HCT116 (cell line): ENCODE results near the gene FOXC2. TPM values are rescaled to one million over a fixed set of nuclear protein-coding genes. Genes with fewer than 3 reads are reported as not detected.

Source experiments
- ATAC-seq: fragments of 200-7000 bp; cut with Tn5 transposase; 2 replicates; pipeline ENCODE4 v1.9.1; 2020; ENCODE audit warnings: mild to moderate bottlenecking, moderate library complexity
- BruUV-seq: library from RNA; stranded (reverse); fragments of 400-500 nt; replicated peaks from 2 replicates; lab custom pipeline; 2021; lab: Mats Ljungman, UMichigan
- CTCF ChIA-PET: fragments of 300-600 bp; sonication (Branson Sonifier 250); formaldehyde crosslinking; loops from one replicate; lab custom pipeline; 2021; ENCODE audit warnings: antibody characterized with exemption; lab: Charles Lee
- POLR2A ChIA-PET: fragments of 300-600, 350-600 bp; sonication (Branson Sonifier 250); formaldehyde crosslinking; loops from one replicate; lab custom pipeline; 2021; ENCODE audit warnings: antibody characterized with exemption; lab: Charles Lee
- RAD21 ChIA-PET, 2 experiments: fragments of 300-600 bp; sonication (Branson Sonifier 250); formaldehyde crosslinking; loops; one replicate each; lab custom pipeline; 2023; ENCODE audit warnings: low total read pairs in 2 of 2; ENCODE audit not compliant: uncharacterized antibody in 2 of 2, unreplicated experiment in 2 of 2, low non-redundant PET in 1 of 2; lab: Charles Lee
- DNase-seq: peaks from one replicate; pipeline ENCODE4 v3.0.0-alpha.2; 2010; ENCODE audit warnings: low read depth, low spot score
- H2AFZ ChIP-seq: fragments of 200-600 bp; shearing (Covaris generic), sonication (generic); 2 replicates; pipeline ENCODE4 v1.6.1; 2017; ENCODE audit warnings: low read depth, mixed run types, mixed read lengths, antibody characterized with exemption, low read length; ENCODE audit not compliant: poor library complexity, severe bottlenecking
- H3K27ac ChIP-seq: 2 replicates; pipeline ENCODE4 v1.5.1; 2012; ENCODE audit warnings: low read depth, low read length
- H3K27me3 ChIP-seq: fragments of 200-600 bp; sonication (generic); 2 replicates; pipeline ENCODE4 v1.6.1; 2016; ENCODE audit warnings: mixed run types, low read length, mixed read lengths; ENCODE audit not compliant: insufficient read depth
- H3K36me3 ChIP-seq, 2 experiments: fragments of 200-500 bp in 1 of 2; fragments of 200-600 bp in 1 of 2; sonication (Bioruptor generic) in 1 of 2; sonication (generic) in 1 of 2; 2 replicates each; pipeline versions ENCODE4 v1.5.1 to v1.6.1; 2014 to 2016; ENCODE audit warnings: low read length in 2 of 2, inconsistent platforms in 1 of 2, mixed read lengths in 1 of 2, mixed run types in 1 of 2; ENCODE audit not compliant: insufficient read depth in 2 of 2, control insufficient read depth in 1 of 2
- H3K4me1 ChIP-seq, 2 experiments: fragments of 200-600 bp in 1 of 2; sonication (generic) in 1 of 2; 2 replicates each; pipeline versions ENCODE4 v1.5.1 to v1.6.1; 2012 to 2017; ENCODE audit warnings: low read length in 2 of 2, inconsistent platforms in 1 of 2, mild to moderate bottlenecking in 1 of 2, mixed read lengths in 1 of 2, mixed run types in 1 of 2, moderate library complexity in 1 of 2; ENCODE audit not compliant: insufficient read depth in 2 of 2, control insufficient read depth in 1 of 2
- H3K4me2 ChIP-seq: fragments of 200-600 bp; sonication (generic); 2 replicates; pipeline ENCODE4 v1.6.1; 2017; ENCODE audit warnings: mixed run types, low read length, mixed read lengths
- H3K4me3 ChIP-seq, 2 experiments: fragments of 200-600 bp in 1 of 2; sonication (generic) in 1 of 2; replicated peaks in 1 of 2; 2 replicates each; pipeline ENCODE4 v1.5.1; 2011 to 2016; ENCODE audit warnings: low read length in 2 of 2, control low read depth in 1 of 2, low read depth in 1 of 2, mild to moderate bottlenecking in 1 of 2, mixed read lengths in 1 of 2, mixed run types in 1 of 2
- H3K79me2 ChIP-seq: fragments of 200-600 bp; sonication (generic); 2 replicates; pipeline ENCODE4 v1.6.1; 2017; ENCODE audit warnings: mild to moderate bottlenecking, mixed run types, low read length, moderate library complexity, mixed read lengths; ENCODE audit not compliant: insufficient read depth
- H3K9ac ChIP-seq: fragments of 200-600 bp; sonication (generic); 2 replicates; pipeline ENCODE4 v1.6.1; 2016; ENCODE audit warnings: low read length, mixed read lengths
- H3K9me2 ChIP-seq: fragments of 200-600 bp; sonication (generic), shearing (Covaris generic); 2 replicates; pipeline ENCODE4 v1.6.1; 2017; ENCODE audit warnings: mixed run types, mild to moderate bottlenecking, moderate library complexity; ENCODE audit not compliant: insufficient read depth
- H3K9me3 ChIP-seq, 2 experiments: fragments of 200-500 bp in 1 of 2; fragments of 200-600 bp in 1 of 2; sonication (Bioruptor generic) in 1 of 2; sonication (generic) in 1 of 2; 2 replicates each; pipeline ENCODE4 v1.6.1; 2014 to 2017; ENCODE audit warnings: low read length in 2 of 2, mixed read lengths in 2 of 2, inconsistent platforms in 1 of 2, low read depth in 1 of 2, mild to moderate bottlenecking in 1 of 2, mixed run types in 1 of 2, moderate library complexity in 1 of 2; ENCODE audit not compliant: control insufficient read depth in 1 of 2, insufficient read depth in 1 of 2
- H4K20me1 ChIP-seq: fragments of 200-600 bp; sonication (generic), shearing (Covaris generic); 2 replicates; pipeline ENCODE4 v1.6.1; 2017; ENCODE audit warnings: mixed run types, mild to moderate bottlenecking, moderate library complexity; ENCODE audit not compliant: insufficient read depth
- CBX3 ChIP-seq: IDR thresholded peaks from 2 replicates; pipeline ENCODE4 v1.6.1; 2012; ENCODE audit warnings: low read depth
- CEBPB ChIP-seq: IDR thresholded peaks from 2 replicates; pipeline ENCODE4 v1.6.1; 2012; ENCODE audit warnings: low read depth
- EGR1 ChIP-seq: IDR thresholded peaks from 2 replicates; pipeline ENCODE4 v1.6.1; 2012; ENCODE audit warnings: low read depth
- ELF1 ChIP-seq: IDR thresholded peaks from 2 replicates; pipeline ENCODE4 v1.6.1; 2012; ENCODE audit warnings: low read depth, borderline replicate concordance
- EZH2 ChIP-seq: fragments of 200-600 bp; sonication (generic); IDR thresholded peaks from 2 replicates; pipeline ENCODE4 v1.6.1; 2017; ENCODE audit warnings: antibody characterized with exemption, mixed run types
- JUND ChIP-seq: IDR thresholded peaks from 2 replicates; pipeline ENCODE4 v1.6.1; 2012
- MAX ChIP-seq: IDR thresholded peaks from 2 replicates; pipeline ENCODE4 v1.6.1; 2012
- POLR2A ChIP-seq: IDR thresholded peaks from 2 replicates; pipeline ENCODE4 v1.7.0; 2011; ENCODE audit warnings: borderline replicate concordance; ENCODE audit not compliant: insufficient read depth, insufficient read length; ENCODE audit errors: extremely low read depth
- RAD21 ChIP-seq: IDR thresholded peaks from 2 replicates; pipeline ENCODE4 v1.6.1; 2012; ENCODE audit warnings: low read depth, mild to moderate bottlenecking
- SIN3A ChIP-seq: IDR thresholded peaks from 2 replicates; pipeline ENCODE4 v1.6.1; 2012; ENCODE audit warnings: low read depth
- SP1 ChIP-seq: IDR thresholded peaks from 2 replicates; pipeline ENCODE4 v1.6.1; 2012; ENCODE audit warnings: low read depth
- TCF7L2 ChIP-seq: IDR thresholded peaks from 2 replicates; pipeline ENCODE4 v1.7.0; 2011; ENCODE audit warnings: borderline replicate concordance, inconsistent platforms; ENCODE audit not compliant: insufficient read depth, insufficient read length; ENCODE audit errors: extremely low read depth
- YY1 ChIP-seq: IDR thresholded peaks from 2 replicates; pipeline ENCODE4 v1.6.1; 2011; ENCODE audit warnings: low read length, low read depth, moderate library complexity, mild to moderate bottlenecking; ENCODE audit not compliant: insufficient replicate concordance; ENCODE audit errors: extremely low read depth
- ZBTB33 ChIP-seq: IDR thresholded peaks from 2 replicates; pipeline ENCODE4 v1.6.1; 2011; ENCODE audit warnings: mild to moderate bottlenecking, low read length, moderate library complexity; ENCODE audit not compliant: insufficient replicate concordance; ENCODE audit errors: extremely low read depth
- ZNF274 ChIP-seq: fragments of 200-500 bp; sonication (Bioruptor generic); IDR thresholded peaks from 2 replicates; pipeline ENCODE4 v1.6.1; 2014; ENCODE audit warnings: mild to moderate bottlenecking, low read depth, low read length, inconsistent platforms
- intact Hi-C: fragments of 100-400 bp; cut with micrococcal nuclease; formaldehyde crosslinking; loops from 2 replicates; pipeline ENCODE4 v1.10.0; 2022
- total RNA-seq: library from RNA; stranded (reverse); gene quantifications from one replicate; pipeline ENCODE4 v1.2.1, GENCODE V29; 2021; ENCODE audit not compliant: unreplicated experiment

The FOXC2 gene
- total RNA-seq, 1 experiment from 2014 or later: 0.22 TPM

GRCh38 chr16:86609115-86609514 lies 42.5 kb downstream of the FOXC2 start:
- BruUV-seq: no TSS peak
- ATAC-seq: no peak
- Histone ChIP-seq H3K27ac (no peak overlapping the region), H2AFZ (no peak overlapping the region), H3K4me2 (no peak overlapping the region), H3K27me3 (no peaks in the 10 kb centered on the region; the same call in 1 of the 2 replicates), H3K9ac (no peak overlapping the region), H3K9me3 (no peaks in the 10 kb centered on the region), H3K9me2 (no peaks in the 10 kb centered on the region), H3K36me3 (no peaks in the 10 kb centered on the region), H3K4me3 (no peak overlapping the region), H3K79me2 (no peaks in the 10 kb centered on the region), H3K4me1 (no peaks in the 10 kb centered on the region), H4K20me1 (no peaks in the 10 kb centered on the region)
- CTCF ChIA-PET: no interaction called here
- intact Hi-C loops: no loop called here
- POLR2A ChIA-PET: no interaction called here
- DNase-seq: no peak
- RAD21 ChIA-PET: no interaction called here
- TF ChIP-seq YY1: no peak
- TF ChIP-seq ZNF274: no peak
- TF ChIP-seq RAD21: no peak
- TF ChIP-seq JUND: no peak
- no peak for TF ChIP-seq POLR2A
- no peak for TF ChIP-seq EGR1
- TF ChIP-seq SP1: no peak
- TF ChIP-seq EZH2: no peak
- TF ChIP-seq ZBTB33: no peak
- TF ChIP-seq CBX3: no peak
- TF ChIP-seq TCF7L2: no peak
- TF ChIP-seq SIN3A: no peak
- TF ChIP-seq CEBPB: no peak
- no peak for TF ChIP-seq MAX
- no peak for TF ChIP-seq ELF1
- TF ChIP-seq, all 23 proteins: peak for 0
